ENCODE results near the gene GALNT6. TPM values are rescaled to one million over a fixed set of nuclear protein-coding genes. Genes with fewer than 3 reads are reported as not detected.

Gene GALNT6, protein sequence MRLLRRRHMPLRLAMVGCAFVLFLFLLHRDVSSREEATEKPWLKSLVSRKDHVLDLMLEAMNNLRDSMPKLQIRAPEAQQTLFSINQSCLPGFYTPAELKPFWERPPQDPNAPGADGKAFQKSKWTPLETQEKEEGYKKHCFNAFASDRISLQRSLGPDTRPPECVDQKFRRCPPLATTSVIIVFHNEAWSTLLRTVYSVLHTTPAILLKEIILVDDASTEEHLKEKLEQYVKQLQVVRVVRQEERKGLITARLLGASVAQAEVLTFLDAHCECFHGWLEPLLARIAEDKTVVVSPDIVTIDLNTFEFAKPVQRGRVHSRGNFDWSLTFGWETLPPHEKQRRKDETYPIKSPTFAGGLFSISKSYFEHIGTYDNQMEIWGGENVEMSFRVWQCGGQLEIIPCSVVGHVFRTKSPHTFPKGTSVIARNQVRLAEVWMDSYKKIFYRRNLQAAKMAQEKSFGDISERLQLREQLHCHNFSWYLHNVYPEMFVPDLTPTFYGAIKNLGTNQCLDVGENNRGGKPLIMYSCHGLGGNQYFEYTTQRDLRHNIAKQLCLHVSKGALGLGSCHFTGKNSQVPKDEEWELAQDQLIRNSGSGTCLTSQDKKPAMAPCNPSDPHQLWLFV
- 24.0 TPM for total RNA-seq
- long read RNA-seq, partial matches to known transcripts, result 8 of 35 reads
- long read RNA-seq, other reads (novel, unspliced or antisense), result 26 of 35 reads

DNA sequence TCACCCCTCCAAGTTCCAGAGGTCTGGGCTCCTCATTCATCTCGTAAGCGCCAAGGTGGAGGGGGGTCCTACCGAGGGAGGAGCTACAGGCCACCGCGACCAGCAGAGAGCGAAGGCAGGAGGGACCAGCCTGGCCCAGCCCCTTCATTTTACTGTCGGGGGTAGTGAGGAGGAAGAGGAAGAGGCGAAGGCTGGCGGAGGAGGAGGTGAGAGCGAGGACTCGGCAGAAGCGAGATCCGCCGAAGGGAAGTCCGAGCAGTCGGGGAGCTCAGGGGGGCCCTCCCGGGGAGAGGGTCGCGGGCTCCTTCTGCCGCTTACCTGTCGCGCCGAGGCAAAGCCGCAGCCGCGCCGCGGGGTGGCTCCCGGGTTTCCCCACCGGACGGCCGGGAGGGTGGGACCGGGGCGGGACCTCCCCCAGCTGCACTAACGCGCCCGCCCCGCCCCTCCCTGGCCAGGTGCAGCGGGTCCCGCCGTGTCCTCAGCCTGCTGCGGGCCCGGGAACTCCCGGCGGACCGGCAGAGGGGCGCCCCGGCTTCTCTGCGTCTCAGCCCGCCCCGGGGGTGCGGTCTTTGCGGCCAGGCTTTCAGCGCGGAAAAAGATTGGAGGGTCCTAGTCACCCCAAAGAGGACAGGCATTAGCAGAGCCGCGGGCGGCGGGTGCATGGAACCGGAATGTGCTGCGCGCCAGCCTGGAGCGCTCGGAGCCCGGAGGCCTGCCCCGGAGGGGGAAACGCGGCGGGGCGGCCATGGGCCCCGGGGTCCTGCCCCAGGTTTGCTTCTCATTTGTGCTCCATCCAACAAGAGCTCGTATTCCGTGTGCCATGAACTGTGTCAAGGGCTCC is at the start of gene GALNT6:
Gene GALNT6 (minus strand): TSS at position 124 of the 841 bp plus-strand sequence. CDS start 11,625 bp downstream, outside the sequence.
- no peaks in the 10 kb centered on the region for H3K36me3 ChIP-seq
- peak; percentile 84 to 86 for ATAC-seq
- DNase-seq, result peak; percentile 69
- peaks cover 43% of the 10 kb centered on the region for H3K4me1 ChIP-seq
- TF ChIP-seq, protein P1, sequence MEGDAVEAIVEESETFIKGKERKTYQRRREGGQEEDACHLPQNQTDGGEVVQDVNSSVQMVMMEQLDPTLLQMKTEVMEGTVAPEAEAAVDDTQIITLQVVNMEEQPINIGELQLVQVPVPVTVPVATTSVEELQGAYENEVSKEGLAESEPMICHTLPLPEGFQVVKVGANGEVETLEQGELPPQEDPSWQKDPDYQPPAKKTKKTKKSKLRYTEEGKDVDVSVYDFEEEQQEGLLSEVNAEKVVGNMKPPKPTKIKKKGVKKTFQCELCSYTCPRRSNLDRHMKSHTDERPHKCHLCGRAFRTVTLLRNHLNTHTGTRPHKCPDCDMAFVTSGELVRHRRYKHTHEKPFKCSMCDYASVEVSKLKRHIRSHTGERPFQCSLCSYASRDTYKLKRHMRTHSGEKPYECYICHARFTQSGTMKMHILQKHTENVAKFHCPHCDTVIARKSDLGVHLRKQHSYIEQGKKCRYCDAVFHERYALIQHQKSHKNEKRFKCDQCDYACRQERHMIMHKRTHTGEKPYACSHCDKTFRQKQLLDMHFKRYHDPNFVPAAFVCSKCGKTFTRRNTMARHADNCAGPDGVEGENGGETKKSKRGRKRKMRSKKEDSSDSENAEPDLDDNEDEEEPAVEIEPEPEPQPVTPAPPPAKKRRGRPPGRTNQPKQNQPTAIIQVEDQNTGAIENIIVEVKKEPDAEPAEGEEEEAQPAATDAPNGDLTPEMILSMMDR (IDR thresholded peaks at IDR 0.05), result no peak
- peak within 1 kb of the TSS; percentile 70 for H3K4me3 ChIP-seq
- no peaks in the 10 kb centered on the region for H3K9me3 ChIP-seq
- H3K27ac ChIP-seq, result peak within 1 kb of the TSS; percentile 79
- intact Hi-C loops (cut with DNase I), result no loop called here
- H3K27me3 ChIP-seq (ENCODE audit: low read depth), result peaks cover 7% of the 10 kb centered on the region

DNA sequence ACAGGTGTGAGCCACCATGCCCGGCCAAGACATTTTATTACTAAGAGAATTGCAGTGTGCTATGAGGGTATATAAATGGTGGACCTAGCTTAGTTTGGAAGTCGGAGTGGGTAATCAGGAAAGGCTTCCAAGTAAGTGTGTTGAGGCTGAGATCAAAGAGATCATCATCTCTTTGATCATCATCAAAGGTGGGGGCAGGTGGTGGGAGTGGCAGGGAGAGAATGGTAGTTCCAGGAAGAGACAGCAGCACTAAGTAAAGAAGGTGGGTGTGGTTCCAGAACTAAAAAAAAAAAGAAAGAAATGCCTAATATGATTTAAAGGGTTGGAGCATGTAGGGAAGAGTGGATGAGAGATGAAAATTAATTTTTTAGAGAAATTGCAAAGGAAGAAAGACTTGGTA is 48.1 kb upstream of the GALNT6 start:
- no peaks in the 10 kb centered on the region for H3K4me1 ChIP-seq
- H3K36me3 ChIP-seq, result no peaks in the 10 kb centered on the region
- H3K4me3 ChIP-seq, result no peak overlapping the region
- no peaks in the 10 kb centered on the region for H3K27me3 ChIP-seq (ENCODE audit: low read depth)
- H3K9me3 ChIP-seq, result no peaks in the 10 kb centered on the region
- DNase-seq, result no peak
- TF ChIP-seq, protein P1 (IDR thresholded peaks at IDR 0.05), result no peak
- H3K27ac ChIP-seq, result no peak overlapping the region
- intact Hi-C loops (cut with DNase I), result no loop called here
- ATAC-seq, result no peak

DNA sequence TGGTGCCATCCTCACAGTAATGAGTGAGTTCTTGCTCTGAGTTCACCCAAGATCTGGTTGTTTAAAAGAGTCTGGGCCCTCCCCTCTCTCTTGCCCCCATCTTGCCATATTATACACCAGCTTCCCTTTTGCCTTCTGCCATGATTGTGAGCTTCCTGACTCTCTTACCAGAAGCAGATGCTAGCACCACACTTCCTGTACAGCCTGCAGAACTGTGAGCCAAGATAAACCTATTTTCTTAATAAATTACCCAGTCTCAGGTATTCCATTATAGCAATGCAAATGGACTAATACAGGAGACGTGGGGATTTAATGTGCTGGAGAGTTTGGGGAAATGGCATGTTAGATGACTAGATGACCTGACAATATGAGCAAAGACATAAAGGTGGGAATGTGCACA is 46.2 kb upstream of the GALNT6 start:
- TF ChIP-seq, protein P1 (IDR thresholded peaks at IDR 0.05), result no peak
- Histone ChIP-seq H3K4me1 (no peaks in the 10 kb centered on the region), H3K27ac (no peak overlapping the region), H3K9me3 (no peaks in the 10 kb centered on the region), H3K27me3 (ENCODE audit: low read depth) (no peaks in the 10 kb centered on the region), H3K4me3 (no peak overlapping the region), H3K36me3 (no peaks in the 10 kb centered on the region)
- DNase-seq, result no peak
- intact Hi-C loops (cut with DNase I), result no loop called here
- no peak for ATAC-seq

DNA sequence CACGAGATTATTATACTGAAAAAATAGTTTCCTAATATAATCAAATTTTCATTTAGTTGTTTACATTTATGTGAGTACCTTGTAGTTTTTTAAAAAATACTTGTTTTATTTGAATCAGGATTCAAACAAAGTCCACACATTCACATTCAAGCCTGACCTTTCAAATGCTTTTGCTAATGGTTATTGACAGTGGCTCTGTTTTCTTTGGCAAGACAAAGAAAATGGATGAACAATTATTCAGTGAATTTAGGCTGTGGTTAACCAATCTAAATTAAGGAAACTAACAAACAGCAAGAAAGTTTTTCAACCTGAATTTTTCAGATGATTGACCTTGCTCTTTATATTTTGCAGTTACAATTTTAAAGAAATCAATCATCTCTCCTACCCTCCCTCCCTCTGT is 43.1 kb upstream of the GALNT6 start:
- H3K36me3 ChIP-seq, result no peaks in the 10 kb centered on the region
- no peak overlapping the region for H3K4me3 ChIP-seq
- no peaks in the 10 kb centered on the region for H3K27me3 ChIP-seq (ENCODE audit: low read depth)
- DNase-seq (no peak), ATAC-seq (no peak)
- no peaks in the 10 kb centered on the region for H3K9me3 ChIP-seq
- intact Hi-C loops (cut with DNase I), result no loop called here
- H3K4me1 ChIP-seq, result no peaks in the 10 kb centered on the region
- TF ChIP-seq, protein P1 (IDR thresholded peaks at IDR 0.05), result no peak
- no peak overlapping the region for H3K27ac ChIP-seq

DNA sequence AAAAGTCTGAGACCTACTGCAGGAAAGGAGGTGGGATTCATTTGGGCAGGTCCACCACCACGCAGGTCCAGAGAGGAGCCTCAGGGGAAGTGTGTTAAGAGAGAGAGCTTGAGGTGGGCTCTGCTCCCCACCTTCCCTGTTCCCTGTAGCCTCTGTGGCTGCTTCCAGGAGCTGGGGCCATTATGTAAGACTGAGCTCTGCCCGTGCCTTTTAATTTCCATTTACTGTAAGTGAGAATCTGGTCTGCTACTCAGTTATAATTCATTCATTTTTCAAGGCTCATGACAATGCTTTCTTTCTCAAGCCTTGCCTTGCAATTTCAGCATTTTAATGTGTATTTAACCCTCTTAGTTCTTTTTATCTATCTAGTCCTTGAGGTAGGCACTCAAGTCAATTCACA is 41.7 kb upstream of the GALNT6 start:
- no peak for ATAC-seq

More for the DNA sequence above, 41.7 kb upstream of the GALNT6 start:
- Histone ChIP-seq H3K36me3 (no peaks in the 10 kb centered on the region), H3K27me3 (ENCODE audit: low read depth) (no peaks in the 10 kb centered on the region), H3K9me3 (no peaks in the 10 kb centered on the region), H3K27ac (no peak overlapping the region), H3K4me1 (no peaks in the 10 kb centered on the region), H3K4me3 (no peak overlapping the region)
- intact Hi-C loops (cut with DNase I), result no loop called here
- TF ChIP-seq, protein P1 (IDR thresholded peaks at IDR 0.05), result no peak
- DNase-seq, result no peak
